Measurements from ENCODE around the gene PRSS22.

Gene PRSS22

GRCh38 chr16:2825049-2825742, 32.8 kb downstream of the PRSS22 start:
- no peak for TF ChIP-seq TAF1 (IDR thresholded peaks at IDR 0.05; ENCODE audit: borderline replicate concordance, insufficient read depth, low read length)
- TF ChIP-seq SIN3A (IDR thresholded peaks at IDR 0.05; ENCODE audit: borderline replicate concordance, insufficient read depth, low read length), result no peak
- no peak for TF ChIP-seq POLR2AphosphoS5 (IDR thresholded peaks at IDR 0.05; ENCODE audit: low read depth, low read length)
- TF ChIP-seq FOXP2 (optimal IDR thresholded peaks at IDR 0.05; ENCODE audit: borderline replicate concordance, extremely low read depth, extremely low read length, insufficient read depth), result no peak
- TF ChIP-seq, protein P1, sequence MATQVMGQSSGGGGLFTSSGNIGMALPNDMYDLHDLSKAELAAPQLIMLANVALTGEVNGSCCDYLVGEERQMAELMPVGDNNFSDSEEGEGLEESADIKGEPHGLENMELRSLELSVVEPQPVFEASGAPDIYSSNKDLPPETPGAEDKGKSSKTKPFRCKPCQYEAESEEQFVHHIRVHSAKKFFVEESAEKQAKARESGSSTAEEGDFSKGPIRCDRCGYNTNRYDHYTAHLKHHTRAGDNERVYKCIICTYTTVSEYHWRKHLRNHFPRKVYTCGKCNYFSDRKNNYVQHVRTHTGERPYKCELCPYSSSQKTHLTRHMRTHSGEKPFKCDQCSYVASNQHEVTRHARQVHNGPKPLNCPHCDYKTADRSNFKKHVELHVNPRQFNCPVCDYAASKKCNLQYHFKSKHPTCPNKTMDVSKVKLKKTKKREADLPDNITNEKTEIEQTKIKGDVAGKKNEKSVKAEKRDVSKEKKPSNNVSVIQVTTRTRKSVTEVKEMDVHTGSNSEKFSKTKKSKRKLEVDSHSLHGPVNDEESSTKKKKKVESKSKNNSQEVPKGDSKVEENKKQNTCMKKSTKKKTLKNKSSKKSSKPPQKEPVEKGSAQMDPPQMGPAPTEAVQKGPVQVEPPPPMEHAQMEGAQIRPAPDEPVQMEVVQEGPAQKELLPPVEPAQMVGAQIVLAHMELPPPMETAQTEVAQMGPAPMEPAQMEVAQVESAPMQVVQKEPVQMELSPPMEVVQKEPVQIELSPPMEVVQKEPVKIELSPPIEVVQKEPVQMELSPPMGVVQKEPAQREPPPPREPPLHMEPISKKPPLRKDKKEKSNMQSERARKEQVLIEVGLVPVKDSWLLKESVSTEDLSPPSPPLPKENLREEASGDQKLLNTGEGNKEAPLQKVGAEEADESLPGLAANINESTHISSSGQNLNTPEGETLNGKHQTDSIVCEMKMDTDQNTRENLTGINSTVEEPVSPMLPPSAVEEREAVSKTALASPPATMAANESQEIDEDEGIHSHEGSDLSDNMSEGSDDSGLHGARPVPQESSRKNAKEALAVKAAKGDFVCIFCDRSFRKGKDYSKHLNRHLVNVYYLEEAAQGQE (IDR thresholded peaks at IDR 0.05; ENCODE audit: insufficient read depth in 1 of 2, low read depth in 2 of 2, low read length in 2 of 2), result no peak

DNA sequence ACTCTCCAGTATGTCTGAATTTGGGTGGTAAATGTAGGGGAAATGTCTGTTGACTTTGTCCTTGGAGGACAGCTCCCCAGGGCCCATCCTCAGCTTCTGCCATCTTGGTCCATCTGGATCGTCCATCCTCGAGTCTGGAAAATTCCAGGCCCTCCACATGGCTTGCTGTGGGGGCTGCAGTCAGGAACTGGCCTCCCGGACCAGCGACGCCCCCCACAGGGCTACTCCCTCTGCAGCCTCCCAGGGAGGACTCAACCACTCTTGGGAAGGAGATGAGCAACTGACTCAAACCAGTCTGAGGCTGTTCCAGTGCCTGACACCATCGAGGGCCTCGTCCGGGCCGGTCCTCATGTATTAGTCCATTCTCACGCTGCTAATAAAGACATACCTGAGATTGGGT, 33.3 kb downstream of the PRSS22 start:
- no peak for TF ChIP-seq POLR2AphosphoS5 (IDR thresholded peaks at IDR 0.05; ENCODE audit: low read depth, low read length)
- no peak for TF ChIP-seq SIN3A (IDR thresholded peaks at IDR 0.05; ENCODE audit: borderline replicate concordance, insufficient read depth, low read length)

- TF ChIP-seq POLR2AphosphoS5 (IDR thresholded peaks at IDR 0.05; ENCODE audit: low read depth, low read length) (no peak), SIN3A (IDR thresholded peaks at IDR 0.05; ENCODE audit: borderline replicate concordance, insufficient read depth, low read length) (no peak), FOXP2 (optimal IDR thresholded peaks at IDR 0.05; ENCODE audit: borderline replicate concordance, extremely low read depth, extremely low read length, insufficient read depth) (no peak), TAF1 (IDR thresholded peaks at IDR 0.05; ENCODE audit: borderline replicate concordance, insufficient read depth, low read length) (no peak)
- TF ChIP-seq, protein P1 (IDR thresholded peaks at IDR 0.05; ENCODE audit: insufficient read depth in 1 of 2, low read depth in 2 of 2, low read length in 2 of 2), result no peak
These were observed 35.5 kb downstream of the PRSS22 start for GRCh38 chr16:2822496-2822895.

GRCh38 chr16:2822158-2822495, 35.8 kb downstream of the PRSS22 start:
- TF ChIP-seq POLR2AphosphoS5 (IDR thresholded peaks at IDR 0.05; ENCODE audit: low read depth, low read length), result no peak

DNA sequence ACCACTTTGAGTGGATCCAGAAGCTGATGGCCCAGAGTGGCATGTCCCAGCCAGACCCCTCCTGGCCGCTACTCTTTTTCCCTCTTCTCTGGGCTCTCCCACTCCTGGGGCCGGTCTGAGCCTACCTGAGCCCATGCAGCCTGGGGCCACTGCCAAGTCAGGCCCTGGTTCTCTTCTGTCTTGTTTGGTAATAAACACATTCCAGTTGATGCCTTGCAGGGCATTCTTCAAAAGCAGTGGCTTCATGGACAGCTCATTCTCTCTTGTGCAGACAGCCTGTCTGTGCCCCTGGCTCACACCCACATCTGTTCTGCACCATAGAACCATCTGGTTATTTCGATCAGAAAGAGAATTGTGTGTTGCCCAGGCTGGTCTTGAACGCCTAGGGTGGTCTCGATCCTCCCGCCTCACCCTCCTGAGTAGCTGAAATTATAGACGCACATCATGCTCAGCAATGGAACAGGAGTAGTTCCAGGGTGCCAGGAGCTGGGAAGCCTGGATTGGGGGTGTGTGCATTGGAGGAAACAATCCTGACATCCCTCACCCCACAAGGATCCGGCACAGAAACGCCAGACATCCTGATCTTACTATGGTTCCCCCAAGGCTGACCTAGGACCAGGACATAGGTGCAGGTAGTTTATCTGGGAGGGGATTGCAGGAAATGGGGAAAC, 36.3 kb downstream of the PRSS22 start:
- TF ChIP-seq, protein P1 (IDR thresholded peaks at IDR 0.05; ENCODE audit: insufficient read depth in 1 of 2, low read depth in 2 of 2, low read length in 2 of 2), result no peak
- TF ChIP-seq SIN3A (IDR thresholded peaks at IDR 0.05; ENCODE audit: borderline replicate concordance, insufficient read depth, low read length), result no peak
- TF ChIP-seq TAF1 (IDR thresholded peaks at IDR 0.05; ENCODE audit: borderline replicate concordance, insufficient read depth, low read length), result no peak
- no peak for TF ChIP-seq FOXP2 (optimal IDR thresholded peaks at IDR 0.05; ENCODE audit: borderline replicate concordance, extremely low read depth, extremely low read length, insufficient read depth)
- TF ChIP-seq POLR2AphosphoS5 (IDR thresholded peaks at IDR 0.05; ENCODE audit: low read depth, low read length), result no peak

- TF ChIP-seq TAF1 (IDR thresholded peaks at IDR 0.05; ENCODE audit: borderline replicate concordance, insufficient read depth, low read length) (no peak), POLR2AphosphoS5 (IDR thresholded peaks at IDR 0.05; ENCODE audit: low read depth, low read length) (no peak), FOXP2 (optimal IDR thresholded peaks at IDR 0.05; ENCODE audit: borderline replicate concordance, extremely low read depth, extremely low read length, insufficient read depth) (no peak), SIN3A (IDR thresholded peaks at IDR 0.05; ENCODE audit: borderline replicate concordance, insufficient read depth, low read length) (no peak)
- TF ChIP-seq, protein P1 (IDR thresholded peaks at IDR 0.05; ENCODE audit: insufficient read depth in 1 of 2, low read depth in 2 of 2, low read length in 2 of 2), result no peak
These were observed 37.0 kb downstream of the PRSS22 start for GRCh38 chr16:2820836-2821486.
